Measurements from ENCODE around the gene PYCARD. TPM values are rescaled to one million over a fixed set of nuclear protein-coding genes. Genes with fewer than 3 reads are reported as not detected.

The PYCARD gene
- total RNA-seq (19.1 and 23.0 TPM in 2 replicates), polyA plus RNA-seq (40.1 and 58.9 TPM in 2 replicates), polyA minus RNA-seq (7.9 and 14.0 TPM in 2 replicates), Bru-seq, nascent RNA (percentile 37 among the genes with signal in this experiment), BruChase-seq, experiment 1, labeled RNA remaining after a 6-hour chase (percentile 56 among the genes with signal in this experiment), BruChase-seq, experiment 2, labeled RNA remaining after a 2-hour chase (percentile 34 among the genes with signal in this experiment)
- polyA plus RNA-seq (2011; cell fraction: cytosol; rRNA removed): 24.0 and 32.0 TPM in 2 replicates
- 7.6 and 8.8 TPM in 2 replicates for polyA plus RNA-seq (2011; cell fraction: nucleus; rRNA removed)
- polyA plus RNA-seq (2012): 19.2 and 24.3 TPM in 2 replicates
- not detected for polyA minus RNA-seq (2011; cell fraction: cytosol; rRNA and poly(A)+ RNA removed)
- 1.4 and 1.7 TPM in 2 replicates for polyA minus RNA-seq (2011; cell fraction: nucleus; rRNA and poly(A)+ RNA removed)
- long read RNA-seq, transcript PYCARD-201 (3 exons, 990 nt): major isoform, 75 of 91 reads
- long read RNA-seq, transcript PYCARD-202 (2 exons, 696 nt): minor isoform, 12 of 91 reads
- long read RNA-seq, partial matches to known transcripts: 1 of 91 reads
- long read RNA-seq, other reads (novel, unspliced or antisense): 2 of 91 reads

- no peak within 1 kb of the TSS for H3K27ac ChIP-seq (ENCODE audit: insufficient read depth, low read depth, low read length)
- H2AFZ ChIP-seq (ENCODE audit: low read depth, low read length): peak within 1 kb of the TSS; percentile 84
- peak within 1 kb of the TSS; percentile 19 for H3K9ac ChIP-seq (replicated peaks; ENCODE audit: extremely low read depth, insufficient read depth, low read length)
- peak; percentile 35 for FAIRE-seq
- H4K20me1 ChIP-seq (replicated peaks; ENCODE audit: control insufficient read depth, extremely low read depth, insufficient read depth, low read length): no peaks in the 10 kb centered on the region
- ChIA-PET CTCF (interaction anchor here (1.1 to 2.7 kb wide), 5 partner anchors 8 to 240 kb away, joined by 3 to 20 read pairs (median 6); partner anchors contain the start of genes TRIM72 and ZNF843), POLR2A (interaction anchor here (0.9 to 1.3 kb wide), 2 partner anchors 22 to 61 kb away, joined by 4 to 5 read pairs; partner anchors contain the start of gene FUS)
- H3K9me1 ChIP-seq (replicated peaks; ENCODE audit: control insufficient read depth, extremely low read depth, insufficient read depth, low read length): no peaks in the 10 kb centered on the region
- dilution Hi-C loops (cut with MboI; ENCODE audit: extremely low pct_ligation_motif_present, low sequenced_read_pairs): no loop called here
- peak within 1 kb of the TSS; percentile 56 for H3K4me2 ChIP-seq (ENCODE audit: insufficient read depth, low read length)
- TSS peak; percentile 16 for BruUV-seq (replicated peaks)
- peaks cover 2 to 6% of the 10 kb centered on the region in 2 experiments for H3K27me3 ChIP-seq (ENCODE audit: control insufficient read depth in 2 of 2, insufficient read depth in 2 of 2, low read length in 2 of 2)
- H3K9me3 ChIP-seq (replicated peaks; ENCODE audit: control insufficient read depth, insufficient read depth, low read length): no peaks in the 10 kb centered on the region
- H3K36me3 ChIP-seq (ENCODE audit: control insufficient read depth in 2 of 2, extremely low read depth in 1 of 2, insufficient read depth in 2 of 2, low read length in 2 of 2): no peaks in the 10 kb centered on the region
- no peak for TF ChIP-seq EZH2 (IDR thresholded peaks at IDR 0.05; ENCODE audit: borderline replicate concordance, low read depth, low read length, severe bottlenecking)
- TF ChIP-seq MAX (IDR thresholded peaks at IDR 0.05; ENCODE audit: insufficient read depth, insufficient read length): no peak
- TF ChIP-seq FOS (IDR thresholded peaks at IDR 0.05; ENCODE audit: borderline replicate concordance, insufficient read depth, low read length): no peak
- no peak for TF ChIP-seq JUN (IDR thresholded peaks at IDR 0.05; ENCODE audit: borderline replicate concordance, insufficient read depth, insufficient read length, low read depth)
- TF ChIP-seq POLR2A (IDR thresholded peaks at IDR 0.05; ENCODE audit: low read depth, low read length): no peak
- TF ChIP-seq CTCF (IDR thresholded peaks at IDR 0.05; ENCODE audit: extremely low read depth in 1 of 2, insufficient read depth in 1 of 2, low read depth in 1 of 2, low read length in 2 of 2): no peak
- TF ChIP-seq GATA2 (IDR thresholded peaks at IDR 0.05; ENCODE audit: insufficient read depth, insufficient read length, low read depth, low read length): no peak
- no peak for TF ChIP-seq POLR2AphosphoS5 (IDR thresholded peaks at IDR 0.05; ENCODE audit: insufficient read depth, low read depth, low read length)
- no peak for TF ChIP-seq MYC (IDR thresholded peaks at IDR 0.05; ENCODE audit: low read depth, low read length)
- H3K79me2 ChIP-seq (ENCODE audit: control insufficient read depth, insufficient read depth, low read length): no peaks in the 10 kb centered on the region
- H3K4me1 ChIP-seq (ENCODE audit: control insufficient read depth, extremely low read depth, insufficient read depth, low read length): peaks cover 4% of the 10 kb centered on the region
- intact Hi-C loops (cut with micrococcal nuclease): loop anchor here (2.0 to 5.0 kb wide), 3 partner anchors 180 to 666 kb away; partner anchors contain the start of gene ARMC5
- DNase-seq (ENCODE audit: low read depth, low spot score): peak; percentile 36
- H3K4me3 ChIP-seq (replicated peaks in 1 of 3; ENCODE audit: insufficient read depth in 1 of 3, low read depth in 1 of 3, low read length in 3 of 3): peak within 1 kb of the TSS; percentile 26 to 62 (median 36)
Measured at GRCh38 chr16:31202414-31203375, at the start of gene PYCARD. PYCARD (minus strand) TSS chr16:31202760; CDS start chr16:31202690, 70 bp downstream.
